ENCODE data around the gene RAB1A. TPM values are rescaled to one million over a fixed set of nuclear protein-coding genes. Genes with fewer than 3 reads are reported as not detected.
"Not testable (repeated sequence)": the region's sequence is repeated elsewhere in the genome, so short reads cannot be mapped to it uniquely, and the experiment has no call there.

The RAB1A gene
- total RNA-seq, 4 donors from 2014 or later: 36.4 to 71.3 (median 43.7) TPM

DNA sequence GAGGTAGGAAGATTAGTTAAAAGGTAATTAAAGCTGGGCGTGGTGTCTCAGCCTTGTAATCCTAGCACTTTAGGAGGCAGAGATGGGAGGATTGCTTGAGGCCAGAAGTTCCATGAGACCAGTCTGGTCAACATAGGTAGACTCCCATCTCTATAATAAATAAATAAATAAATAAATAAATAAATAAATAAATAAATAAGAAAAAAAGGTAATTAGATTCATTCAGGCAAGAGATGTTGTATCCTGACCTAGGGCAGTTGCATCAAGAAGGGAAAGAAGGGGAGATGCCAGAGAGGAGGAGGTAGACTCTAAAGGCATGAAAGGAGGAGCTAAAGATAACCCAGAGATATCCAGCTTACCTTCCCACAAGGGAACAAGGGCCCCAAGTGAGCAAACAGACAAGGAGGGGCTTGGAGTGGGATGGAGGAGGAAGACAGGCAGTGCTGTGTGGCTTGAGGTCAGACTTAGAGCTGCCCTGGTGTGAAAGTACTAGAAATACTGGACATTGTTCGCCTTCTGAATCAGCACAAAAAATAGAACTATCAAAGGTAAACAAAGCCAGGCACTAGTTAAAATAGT is 7.4 kb upstream of the RAB1A start:
- ATAC-seq (no peak), DNase-seq (no peak)
- H3K4me3 ChIP-seq: no peak overlapping the region
- in situ Hi-C loops (cut with MboI; ENCODE audit: low sequenced_read_pairs in 4 of 4): no loop called here
- no peak overlapping the region for H3K27ac ChIP-seq
- H3K36me3 ChIP-seq: no peaks in the 10 kb centered on the region
- intact Hi-C loops (cut with DNase I; ENCODE audit: low total_unique reads): no loop called here
- H3K9me3 ChIP-seq: no peaks in the 10 kb centered on the region
- TF ChIP-seq POLR2A (IDR thresholded peaks at IDR 0.05): no peak
- no peaks in the 10 kb centered on the region for H3K27me3 ChIP-seq
- H3K4me1 ChIP-seq: no peaks in the 10 kb centered on the region

DNA sequence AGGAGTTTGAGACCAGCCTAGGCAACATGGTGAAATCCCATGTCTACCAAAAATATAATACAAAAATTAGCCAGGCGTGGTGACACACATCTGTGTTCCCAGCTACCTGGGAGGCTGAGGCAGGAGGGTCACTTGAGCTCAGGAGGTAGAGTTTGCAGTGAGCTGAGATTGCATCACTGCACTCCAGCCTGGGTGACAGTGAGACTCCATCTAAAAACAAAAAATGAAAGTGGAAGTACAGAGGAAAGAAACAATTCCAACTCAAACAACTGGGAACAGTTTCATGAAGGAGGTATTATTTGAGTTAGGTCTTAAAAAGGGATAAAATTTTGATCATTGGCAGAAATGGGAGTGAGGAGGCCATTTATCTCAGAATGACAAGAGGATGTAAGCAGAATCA is 6.3 kb upstream of the RAB1A start:
- no peak overlapping the region for H3K27ac ChIP-seq
- in situ Hi-C loops (cut with MboI; ENCODE audit: low sequenced_read_pairs in 4 of 4): no loop called here

DNA sequence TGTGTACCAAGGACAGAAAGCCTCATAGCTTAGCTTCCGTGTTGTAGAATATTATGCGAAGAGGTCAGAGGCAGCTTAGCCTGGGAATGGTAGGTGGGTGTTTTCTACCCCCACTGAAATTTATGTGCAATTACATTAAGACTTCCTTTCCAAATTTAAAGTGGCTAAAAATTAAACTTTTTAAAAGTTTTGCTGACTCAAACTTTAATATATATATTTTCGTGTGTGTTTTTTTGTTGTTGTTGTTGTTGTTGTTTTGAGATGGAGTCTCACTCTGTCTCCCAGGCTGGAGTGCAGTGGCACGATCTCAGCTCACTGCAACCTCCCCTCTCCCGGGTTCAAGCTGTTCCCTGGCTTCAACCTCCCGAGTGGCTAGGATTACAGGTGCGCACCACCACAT is 4.3 kb upstream of the RAB1A start:
- ATAC-seq (no peak), DNase-seq (no peak)
- Histone ChIP-seq H3K4me1 (peaks cover 6% of the 10 kb centered on the region in 2 donors), H3K27me3 (no peaks in the 10 kb centered on the region), H3K4me3 (no peak overlapping the region), H3K36me3 (no peaks in the 10 kb centered on the region), H3K9me3 (no peaks in the 10 kb centered on the region), H3K27ac (no peak overlapping the region)
- intact Hi-C loops (cut with DNase I; ENCODE audit: low total_unique reads): loop anchor here (5.0 kb wide), 1 partner anchor 53 kb away; no protein-coding TSS in a partner anchor
- in situ Hi-C loops (cut with MboI; ENCODE audit: low sequenced_read_pairs in 4 of 4): no loop called here
- no peak for TF ChIP-seq POLR2A (IDR thresholded peaks at IDR 0.05)
- TF ChIP-seq, protein P1, sequence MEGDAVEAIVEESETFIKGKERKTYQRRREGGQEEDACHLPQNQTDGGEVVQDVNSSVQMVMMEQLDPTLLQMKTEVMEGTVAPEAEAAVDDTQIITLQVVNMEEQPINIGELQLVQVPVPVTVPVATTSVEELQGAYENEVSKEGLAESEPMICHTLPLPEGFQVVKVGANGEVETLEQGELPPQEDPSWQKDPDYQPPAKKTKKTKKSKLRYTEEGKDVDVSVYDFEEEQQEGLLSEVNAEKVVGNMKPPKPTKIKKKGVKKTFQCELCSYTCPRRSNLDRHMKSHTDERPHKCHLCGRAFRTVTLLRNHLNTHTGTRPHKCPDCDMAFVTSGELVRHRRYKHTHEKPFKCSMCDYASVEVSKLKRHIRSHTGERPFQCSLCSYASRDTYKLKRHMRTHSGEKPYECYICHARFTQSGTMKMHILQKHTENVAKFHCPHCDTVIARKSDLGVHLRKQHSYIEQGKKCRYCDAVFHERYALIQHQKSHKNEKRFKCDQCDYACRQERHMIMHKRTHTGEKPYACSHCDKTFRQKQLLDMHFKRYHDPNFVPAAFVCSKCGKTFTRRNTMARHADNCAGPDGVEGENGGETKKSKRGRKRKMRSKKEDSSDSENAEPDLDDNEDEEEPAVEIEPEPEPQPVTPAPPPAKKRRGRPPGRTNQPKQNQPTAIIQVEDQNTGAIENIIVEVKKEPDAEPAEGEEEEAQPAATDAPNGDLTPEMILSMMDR (IDR thresholded peaks at IDR 0.05 in 4 of 5, conservative IDR thresholded peaks at IDR 0.05 in 1 of 5): no peak

More for the DNA sequence above, 6.3 kb upstream of the RAB1A start:
- no peak for DNase-seq
- no peaks in the 10 kb centered on the region for H3K9me3 ChIP-seq
- ATAC-seq: no peak
- intact Hi-C loops (cut with DNase I; ENCODE audit: low total_unique reads): no loop called here
- no peak overlapping the region for H3K4me3 ChIP-seq
- no peaks in the 10 kb centered on the region for H3K27me3 ChIP-seq
- peaks cover under 1% of the 10 kb centered on the region in 2 donors for H3K4me1 ChIP-seq
- H3K36me3 ChIP-seq: no peaks in the 10 kb centered on the region
- TF ChIP-seq POLR2A (IDR thresholded peaks at IDR 0.05): no peak
- TF ChIP-seq, protein P1 (IDR thresholded peaks at IDR 0.05 in 4 of 5, conservative IDR thresholded peaks at IDR 0.05 in 1 of 5): no peak

DNA sequence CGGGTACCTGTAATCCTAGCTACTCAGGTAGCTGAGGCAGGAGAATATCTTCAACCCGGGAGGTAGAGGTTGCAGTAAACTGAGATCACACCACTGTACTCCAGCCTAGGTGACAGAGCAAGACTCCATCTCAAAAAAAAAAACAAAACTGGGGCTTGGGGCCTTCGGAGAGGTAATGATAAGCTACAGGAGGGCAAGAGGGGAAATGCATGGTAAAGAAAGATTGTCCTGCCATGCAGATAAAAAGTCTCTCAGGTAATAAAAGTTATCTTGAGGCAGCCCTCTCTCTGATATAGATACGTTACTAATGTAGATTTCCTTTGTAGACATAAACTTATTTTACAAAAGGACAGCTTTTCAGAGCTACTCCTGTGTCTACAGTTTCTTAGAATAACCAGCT is 3.7 kb upstream of the RAB1A start:
- Histone ChIP-seq H3K4me3 (no peak overlapping the region), H3K9me3 (no peaks in the 10 kb centered on the region), H3K36me3 (no peaks in the 10 kb centered on the region), H3K27me3 (no peaks in the 10 kb centered on the region), H3K4me1 (peaks cover 6% of the 10 kb centered on the region in 2 donors), H3K27ac (no peak overlapping the region)
- ATAC-seq (no peak), DNase-seq (no peak)
- TF ChIP-seq POLR2A (IDR thresholded peaks at IDR 0.05): no peak
- TF ChIP-seq, protein P1 (IDR thresholded peaks at IDR 0.05 in 4 of 5, conservative IDR thresholded peaks at IDR 0.05 in 1 of 5): no peak
- in situ Hi-C loops (cut with MboI; ENCODE audit: low sequenced_read_pairs in 4 of 4): no loop called here
- intact Hi-C loops (cut with DNase I; ENCODE audit: low total_unique reads): loop anchor here (5.0 kb wide), 1 partner anchor 54 kb away; no protein-coding TSS in a partner anchor

DNA sequence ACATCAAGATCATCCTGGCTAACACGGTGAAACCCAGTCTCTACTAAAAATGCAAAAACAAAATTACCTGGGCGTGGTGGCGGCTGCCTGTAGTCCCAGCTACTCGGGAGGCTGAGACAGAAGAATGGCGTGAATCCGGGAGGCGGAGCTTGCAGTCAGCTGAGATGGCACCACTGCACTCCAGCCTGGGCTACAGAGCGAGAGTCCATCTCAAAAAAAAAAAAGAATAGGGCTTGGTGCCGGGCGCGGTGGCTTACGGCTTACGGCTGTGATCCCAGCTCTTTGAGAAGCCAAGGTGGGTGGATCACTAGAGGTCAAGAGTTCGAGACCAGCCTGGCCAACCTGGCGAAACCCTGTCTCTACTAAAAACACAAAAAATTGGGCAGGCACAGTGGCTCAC is 3.0 kb upstream of the RAB1A start:
- peaks cover 10 to 13% of the 10 kb centered on the region in 2 donors for H3K4me1 ChIP-seq
- H3K27me3 ChIP-seq; H3K4me3 ChIP-seq; DNase-seq; in situ Hi-C loops (cut with MboI; ENCODE audit: low sequenced_read_pairs in 4 of 4); H3K36me3 ChIP-seq; H3K9me3 ChIP-seq; ATAC-seq; H3K27ac ChIP-seq: not testable (repeated sequence)
- intact Hi-C loops (cut with DNase I; ENCODE audit: low total_unique reads): loop anchor here (5.0 kb wide), 1 partner anchor 54 kb away; no protein-coding TSS in a partner anchor
